ENCODE data around the gene ZNF350. TPM values are rescaled to one million over a fixed set of nuclear protein-coding genes. Genes with fewer than 3 reads are reported as not detected.

Gene ZNF350
- total RNA-seq, 1 donor from 2014 or later, result 35.2 TPM

DNA sequence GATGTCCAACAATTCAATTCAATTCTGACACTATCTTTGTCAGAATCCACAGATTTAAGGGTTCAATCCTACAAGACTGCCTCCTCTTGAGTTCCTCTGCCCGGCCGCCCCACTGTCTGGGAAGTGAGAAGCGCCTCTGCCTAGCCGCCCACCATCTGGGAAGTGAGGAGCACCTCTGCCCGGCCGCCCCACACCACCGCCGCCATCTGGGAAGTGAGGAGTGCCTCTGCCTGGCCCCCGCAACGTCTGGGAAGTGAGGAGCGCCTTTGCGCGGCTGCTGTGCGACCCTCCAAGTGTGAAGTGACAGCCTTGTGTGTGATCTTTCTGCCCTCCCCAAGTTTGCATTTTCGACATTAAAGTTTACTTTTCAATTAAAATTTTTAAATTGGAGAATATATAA is 35.6 kb upstream of the ZNF350 start:
- intact Hi-C loops (cut with micrococcal nuclease), result no loop called here
- Mint-ChIP-seq H3K36me3 (ENCODE audit: low read depth) (peaks cover 93% of the 10 kb centered on the region), H3K4me3 (no peak overlapping the region), H3K9me3 (peaks cover 45% of the 10 kb centered on the region), H3K27ac (no peak overlapping the region), H3K27me3 (no peaks in the 10 kb centered on the region), H3K4me1 (peaks cover 13% of the 10 kb centered on the region)
- ChIA-PET CTCF (interaction anchor here (0.7 kb wide), 1 partner anchor 27 kb away, joined by 3 read pairs; no protein-coding TSS in a partner anchor), POLR2A (interaction anchor here (1.0 kb wide), 1 partner anchor 10 kb away, joined by 4 read pairs; no protein-coding TSS in a partner anchor)
- TF ChIP-seq, protein P1, sequence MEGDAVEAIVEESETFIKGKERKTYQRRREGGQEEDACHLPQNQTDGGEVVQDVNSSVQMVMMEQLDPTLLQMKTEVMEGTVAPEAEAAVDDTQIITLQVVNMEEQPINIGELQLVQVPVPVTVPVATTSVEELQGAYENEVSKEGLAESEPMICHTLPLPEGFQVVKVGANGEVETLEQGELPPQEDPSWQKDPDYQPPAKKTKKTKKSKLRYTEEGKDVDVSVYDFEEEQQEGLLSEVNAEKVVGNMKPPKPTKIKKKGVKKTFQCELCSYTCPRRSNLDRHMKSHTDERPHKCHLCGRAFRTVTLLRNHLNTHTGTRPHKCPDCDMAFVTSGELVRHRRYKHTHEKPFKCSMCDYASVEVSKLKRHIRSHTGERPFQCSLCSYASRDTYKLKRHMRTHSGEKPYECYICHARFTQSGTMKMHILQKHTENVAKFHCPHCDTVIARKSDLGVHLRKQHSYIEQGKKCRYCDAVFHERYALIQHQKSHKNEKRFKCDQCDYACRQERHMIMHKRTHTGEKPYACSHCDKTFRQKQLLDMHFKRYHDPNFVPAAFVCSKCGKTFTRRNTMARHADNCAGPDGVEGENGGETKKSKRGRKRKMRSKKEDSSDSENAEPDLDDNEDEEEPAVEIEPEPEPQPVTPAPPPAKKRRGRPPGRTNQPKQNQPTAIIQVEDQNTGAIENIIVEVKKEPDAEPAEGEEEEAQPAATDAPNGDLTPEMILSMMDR (IDR thresholded peaks at IDR 0.05), result no peak
- DNase-seq, result no peak
- no peak for ATAC-seq (ENCODE audit: low read depth)

DNA sequence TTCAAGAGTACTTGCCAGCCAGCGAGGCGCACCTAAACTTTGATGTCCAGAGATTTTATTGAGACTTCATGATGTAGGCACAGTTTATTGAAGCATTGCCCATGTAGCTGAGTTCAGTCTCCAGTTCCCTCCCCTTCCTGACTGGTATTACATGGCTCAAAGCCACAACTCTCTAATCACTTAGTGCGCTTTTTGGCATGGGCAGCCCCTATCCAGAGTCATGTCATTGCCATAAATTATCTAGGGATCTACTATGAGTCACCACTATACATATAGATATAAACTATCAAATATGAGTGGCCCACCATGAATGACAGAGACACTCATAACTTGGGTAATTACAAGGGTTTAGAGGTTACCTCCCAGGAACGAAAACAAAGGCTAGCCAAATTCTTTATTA is 33.9 kb upstream of the ZNF350 start:
- Mint-ChIP-seq H3K27me3 (no peaks in the 10 kb centered on the region), H3K9me3 (peaks cover 49% of the 10 kb centered on the region), H3K4me3 (no peak overlapping the region), H3K4me1 (no peaks in the 10 kb centered on the region), H3K27ac (no peak overlapping the region), H3K36me3 (ENCODE audit: low read depth) (peaks cover 94% of the 10 kb centered on the region)
- no peak for DNase-seq
- CTCF ChIA-PET, result interaction anchor here (0.7 to 1.0 kb wide), 2 partner anchors 13 to 17 kb away, joined by 3 read pairs; partner anchors contain the start of gene ZNF615
- intact Hi-C loops (cut with micrococcal nuclease), result no loop called here
- no peak for ATAC-seq (ENCODE audit: low read depth)
- TF ChIP-seq, protein P1 (IDR thresholded peaks at IDR 0.05), result no peak
- POLR2A ChIA-PET, result interaction anchor here (0.6 to 0.8 kb wide), 2 partner anchors 10 to 13 kb away, joined by 3 read pairs; no protein-coding TSS in a partner anchor

DNA sequence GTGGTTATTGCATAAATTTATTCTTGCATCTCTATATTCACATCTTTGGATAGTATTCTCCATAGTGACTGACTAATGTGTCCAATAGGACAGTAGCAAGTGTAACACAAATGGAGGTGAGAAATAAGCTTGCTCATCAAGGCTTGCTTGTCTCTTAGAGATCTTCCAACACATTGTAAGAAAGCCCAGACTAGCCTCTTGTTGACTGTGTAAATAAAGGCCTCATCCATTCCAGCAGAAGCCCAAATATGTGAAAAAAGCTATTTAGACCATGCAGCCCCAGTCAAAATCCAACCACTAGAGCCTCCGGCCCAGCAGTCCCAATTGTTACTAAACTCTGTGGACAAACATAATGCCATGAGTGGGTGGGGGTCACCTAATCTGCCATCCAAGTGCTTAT is 24.0 kb upstream of the ZNF350 start:
- intact Hi-C loops (cut with micrococcal nuclease), result no loop called here
- CTCF ChIA-PET, result no interaction called here
- no peak overlapping the region for H3K27ac Mint-ChIP-seq
- H3K36me3 Mint-ChIP-seq (ENCODE audit: low read depth), result peaks cover 46% of the 10 kb centered on the region
- no peak for DNase-seq
- no peaks in the 10 kb centered on the region for H3K27me3 Mint-ChIP-seq
- peaks cover 18% of the 10 kb centered on the region for H3K4me1 Mint-ChIP-seq
- TF ChIP-seq, protein P1 (IDR thresholded peaks at IDR 0.05), result no peak
- no peak for ATAC-seq (ENCODE audit: low read depth)
- POLR2A ChIA-PET, result interaction anchor here (0.9 kb wide), 1 partner anchor 10 kb away, joined by 3 read pairs; no protein-coding TSS in a partner anchor
- no peak overlapping the region for H3K4me3 Mint-ChIP-seq
- H3K9me3 Mint-ChIP-seq, result peaks cover 15% of the 10 kb centered on the region

DNA sequence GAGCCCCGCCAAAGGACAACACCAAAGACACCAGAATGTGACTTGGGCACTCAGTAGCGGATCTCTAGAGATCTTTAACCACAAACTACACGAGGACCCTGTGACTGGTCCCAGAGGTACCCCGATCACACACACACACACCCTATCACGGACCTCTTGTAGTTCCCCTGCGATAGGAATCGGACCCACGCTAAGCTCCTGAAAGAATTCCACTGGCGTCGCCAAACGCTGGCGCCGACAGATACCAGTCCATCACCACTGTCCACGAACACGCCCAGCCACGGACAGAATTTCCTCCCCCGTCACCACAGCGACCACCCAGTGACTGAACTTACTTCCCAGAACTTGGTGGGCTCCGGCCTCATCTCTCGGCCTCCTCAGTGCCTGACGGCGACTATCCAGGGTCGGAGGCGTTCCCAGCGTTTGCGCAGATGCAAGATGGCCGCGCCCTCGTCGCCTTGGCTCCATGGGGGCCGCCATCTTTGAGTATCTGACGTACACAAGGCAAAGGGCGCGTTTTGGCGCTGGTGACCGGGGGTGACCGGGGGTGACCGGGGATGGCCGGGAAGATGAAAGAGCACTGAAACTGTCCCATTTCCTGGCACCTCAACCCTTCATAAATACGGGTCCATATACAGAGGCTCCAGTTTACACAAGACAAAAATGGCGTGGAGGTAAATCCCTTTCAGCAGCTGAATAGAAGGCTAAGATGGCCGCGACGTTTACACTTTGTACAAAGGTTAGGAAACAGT is 21.3 kb upstream of the ZNF350 start, which contains the start of gene ZNF615:
ZNF615 (minus strand) TSS at position 406 of the 752 bp plus-strand sequence. CDS start 4,500 bp downstream, outside the sequence.
- DNase-seq, result peak; percentile 85
- Mint-ChIP-seq H3K27me3 (no peaks in the 10 kb centered on the region), H3K4me3 (peak within 1 kb of the TSS; percentile 93), H3K27ac (peak within 1 kb of the TSS; percentile 99), H3K4me1 (peaks cover 18% of the 10 kb centered on the region), H3K36me3 (ENCODE audit: low read depth) (peaks cover 38% of the 10 kb centered on the region), H3K9me3 (peaks cover 17% of the 10 kb centered on the region)
- ChIA-PET CTCF (interaction anchor here (1.2 kb wide), 1 partner anchor 13 kb away, joined by 3 read pairs; no protein-coding TSS in a partner anchor), POLR2A (interaction anchor here (0.5 to 1.8 kb wide), 8 partner anchors 10 to 812 kb away, joined by 3 to 15 read pairs (median 4); partner anchors contain the start of genes ZNF432, ZNF614 and ZNF836)
- TF ChIP-seq, protein P1 (IDR thresholded peaks at IDR 0.05), result no peak
- intact Hi-C loops (cut with micrococcal nuclease), result loop anchor here (1.0 to 5.0 kb wide), 5 partner anchors 20 to 106 kb away; partner anchors contain the start of genes ZNF350, ZNF432, ZNF613 and ZNF614
- peak; percentile 94 for ATAC-seq (ENCODE audit: low read depth)

- Mint-ChIP-seq H3K36me3 (ENCODE audit: low read depth) (peaks cover 37% of the 10 kb centered on the region), H3K9me3 (peaks cover 13% of the 10 kb centered on the region), H3K27me3 (no peaks in the 10 kb centered on the region), H3K4me3 (peak overlapping the region; percentile 93), H3K4me1 (peaks cover 18% of the 10 kb centered on the region), H3K27ac (peak overlapping the region; percentile 99)
- ChIA-PET CTCF (interaction anchor here (1.2 kb wide), 1 partner anchor 13 kb away, joined by 3 read pairs; no protein-coding TSS in a partner anchor), POLR2A (interaction anchor here (0.7 to 1.8 kb wide), 5 partner anchors 9 to 182 kb away, joined by 3 to 15 read pairs (median 6); partner anchors contain the start of genes ZNF432 and ZNF614)
- ATAC-seq (ENCODE audit: low read depth) (no peak), DNase-seq (no peak)
- TF ChIP-seq, protein P1 (IDR thresholded peaks at IDR 0.05), result no peak
- intact Hi-C loops (cut with micrococcal nuclease), result loop anchor here (5.0 kb wide), 1 partner anchor 105 kb away; no protein-coding TSS in a partner anchor
Measured at GRCh38 chr19:52007451-52007805, 20.8 kb upstream of the ZNF350 start.

All from activated B cell treated with CpG ODN at 0.5 μM for 24 hours (primary cell).